Measurements from ENCODE around the gene KIF12.
"Not testable (repeated sequence)": the region's sequence is repeated elsewhere in the genome, so short reads cannot be mapped to it uniquely, and the experiment has no call there.

The KIF12 gene

GRCh38 chr9:114128759-114129158 lies 29.7 kb upstream of the KIF12 start:
- not testable (repeated sequence) for H3K36me3 ChIP-seq (ENCODE audit: insufficient read depth, low read length); H3K4me1 ChIP-seq (ENCODE audit: insufficient read depth, low read length); H3K9me3 ChIP-seq (ENCODE audit: control insufficient read depth, insufficient read depth, low read length); H3K9ac ChIP-seq (ENCODE audit: low read depth, low read length)

- Histone ChIP-seq H3K4me1 (ENCODE audit: insufficient read depth, low read length) (peaks cover 2% of the 10 kb centered on the region; the same call in 1 of the 2 replicates), H3K9ac (ENCODE audit: low read depth, low read length) (no peak overlapping the region), H3K9me3 (ENCODE audit: control insufficient read depth, insufficient read depth, low read length) (no peaks in the 10 kb centered on the region), H3K36me3 (ENCODE audit: insufficient read depth, low read length) (no peaks in the 10 kb centered on the region)
Observed at GRCh38 chr9:114126247-114127060, 27.4 kb upstream of the KIF12 start.

- no peaks in the 10 kb centered on the region for H3K4me1 ChIP-seq (ENCODE audit: insufficient read depth, low read length)
- H3K36me3 ChIP-seq (ENCODE audit: insufficient read depth, low read length) = no peaks in the 10 kb centered on the region
- H3K9ac ChIP-seq (ENCODE audit: low read depth, low read length) = no peak overlapping the region
- no peaks in the 10 kb centered on the region for H3K9me3 ChIP-seq (ENCODE audit: control insufficient read depth, insufficient read depth, low read length)
Observed at GRCh38 chr9:114125476-114126013, 26.5 kb upstream of the KIF12 start.

- Histone ChIP-seq H3K36me3 (ENCODE audit: insufficient read depth, low read length) (no peaks in the 10 kb centered on the region), H3K9me3 (ENCODE audit: control insufficient read depth, insufficient read depth, low read length) (no peaks in the 10 kb centered on the region), H3K4me1 (ENCODE audit: insufficient read depth, low read length) (no peaks in the 10 kb centered on the region), H3K9ac (ENCODE audit: low read depth, low read length) (no peak overlapping the region)
Observed at GRCh38 chr9:114124666-114125475, 25.8 kb upstream of the KIF12 start.

- Histone ChIP-seq H3K36me3 (ENCODE audit: insufficient read depth, low read length) (no peaks in the 10 kb centered on the region), H3K4me1 (ENCODE audit: insufficient read depth, low read length) (no peaks in the 10 kb centered on the region), H3K9me3 (ENCODE audit: control insufficient read depth, insufficient read depth, low read length) (no peaks in the 10 kb centered on the region), H3K9ac (ENCODE audit: low read depth, low read length) (no peak overlapping the region)
Observed at GRCh38 chr9:114124138-114124537, 25.0 kb upstream of the KIF12 start.

GRCh38 chr9:114123031-114123977 lies 24.2 kb upstream of the KIF12 start:
- H3K4me1 ChIP-seq (ENCODE audit: insufficient read depth, low read length) = peaks cover 4% of the 10 kb centered on the region; the same call in 1 of the 2 replicates

GRCh38 chr9:114122136-114123027 lies 23.3 kb upstream of the KIF12 start:
- Histone ChIP-seq H3K9me3 (ENCODE audit: control insufficient read depth, insufficient read depth, low read length) (no peaks in the 10 kb centered on the region), H3K36me3 (ENCODE audit: insufficient read depth, low read length) (no peaks in the 10 kb centered on the region), H3K9ac (ENCODE audit: low read depth, low read length) (no peak overlapping the region), H3K4me1 (ENCODE audit: insufficient read depth, low read length) (peaks cover 6% of the 10 kb centered on the region; the same call in 1 of the 2 replicates)

More at GRCh38 chr9:114123031-114123977, 24.2 kb upstream of the KIF12 start:
- no peaks in the 10 kb centered on the region for H3K36me3 ChIP-seq (ENCODE audit: insufficient read depth, low read length)
- no peak overlapping the region for H3K9ac ChIP-seq (ENCODE audit: low read depth, low read length)
- H3K9me3 ChIP-seq (ENCODE audit: control insufficient read depth, insufficient read depth, low read length) = no peaks in the 10 kb centered on the region

- Histone ChIP-seq H3K9me3 (ENCODE audit: control insufficient read depth, insufficient read depth, low read length) (no peaks in the 10 kb centered on the region), H3K4me1 (ENCODE audit: insufficient read depth, low read length) (peaks cover 6% of the 10 kb centered on the region; the same call in 1 of the 2 replicates), H3K36me3 (ENCODE audit: insufficient read depth, low read length) (no peaks in the 10 kb centered on the region), H3K9ac (ENCODE audit: low read depth, low read length) (no peak overlapping the region)
Observed at GRCh38 chr9:114121227-114122135, 22.4 kb upstream of the KIF12 start.

GRCh38 chr9:114120192-114121014 lies 21.3 kb upstream of the KIF12 start:
- H3K9ac ChIP-seq (ENCODE audit: low read depth, low read length) = no peak overlapping the region
- no peaks in the 10 kb centered on the region for H3K9me3 ChIP-seq (ENCODE audit: control insufficient read depth, insufficient read depth, low read length)
- peaks cover 13% of the 10 kb centered on the region; the same call in 1 of the 2 replicates for H3K4me1 ChIP-seq (ENCODE audit: insufficient read depth, low read length)
- H3K36me3 ChIP-seq (ENCODE audit: insufficient read depth, low read length) = no peaks in the 10 kb centered on the region

- Histone ChIP-seq H3K36me3 (ENCODE audit: insufficient read depth, low read length) (no peaks in the 10 kb centered on the region), H3K4me1 (ENCODE audit: insufficient read depth, low read length) (peaks cover 13% of the 10 kb centered on the region; the same call in 1 of the 2 replicates), H3K9me3 (ENCODE audit: control insufficient read depth, insufficient read depth, low read length) (no peaks in the 10 kb centered on the region), H3K9ac (ENCODE audit: low read depth, low read length) (no peak overlapping the region)
Observed at GRCh38 chr9:114119242-114120191, 20.4 kb upstream of the KIF12 start.
